DND-41 (cell line): Measurements from ENCODE around the gene RETNLB.

ENCODE experiments used
- EZH2 ChIP-seq: IDR thresholded peaks from 3 replicates; pipeline ENCODE4 v1.6.1; 2012; ENCODE audit warnings: borderline replicate concordance, low read depth, mild to moderate bottlenecking, moderate library complexity, low read length, inconsistent platforms; ENCODE audit not compliant: severe bottlenecking
- TF ChIP-seq, protein P1 (sequence below): IDR thresholded peaks from 2 replicates; pipeline ENCODE4 v1.5.1; 2012; ENCODE audit warnings: borderline replicate concordance, low read length, moderate library complexity, mild to moderate bottlenecking; ENCODE audit not compliant: poor library complexity, severe bottlenecking; ENCODE audit errors: extremely low read depth

DNA sequence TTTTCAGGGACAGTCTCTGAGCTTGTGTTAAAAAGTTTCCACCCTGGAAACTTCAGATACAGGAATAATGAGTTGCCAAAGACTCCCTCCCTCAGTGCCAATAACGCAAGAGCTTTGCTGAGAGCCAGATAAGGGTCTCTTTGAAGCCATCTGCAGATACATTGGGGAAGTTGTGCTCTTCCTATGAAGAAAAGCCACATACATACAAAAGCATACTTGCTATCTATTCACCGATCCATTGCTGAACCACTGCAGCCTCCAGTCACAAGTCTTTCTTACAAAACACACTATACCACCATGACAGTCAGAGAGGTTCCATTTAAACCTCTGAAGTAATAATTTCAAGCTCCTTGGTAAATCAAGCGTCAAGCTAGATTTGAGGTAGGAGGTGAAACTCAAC, 10.0 kb upstream of the RETNLB start:
- TF ChIP-seq, protein P1, sequence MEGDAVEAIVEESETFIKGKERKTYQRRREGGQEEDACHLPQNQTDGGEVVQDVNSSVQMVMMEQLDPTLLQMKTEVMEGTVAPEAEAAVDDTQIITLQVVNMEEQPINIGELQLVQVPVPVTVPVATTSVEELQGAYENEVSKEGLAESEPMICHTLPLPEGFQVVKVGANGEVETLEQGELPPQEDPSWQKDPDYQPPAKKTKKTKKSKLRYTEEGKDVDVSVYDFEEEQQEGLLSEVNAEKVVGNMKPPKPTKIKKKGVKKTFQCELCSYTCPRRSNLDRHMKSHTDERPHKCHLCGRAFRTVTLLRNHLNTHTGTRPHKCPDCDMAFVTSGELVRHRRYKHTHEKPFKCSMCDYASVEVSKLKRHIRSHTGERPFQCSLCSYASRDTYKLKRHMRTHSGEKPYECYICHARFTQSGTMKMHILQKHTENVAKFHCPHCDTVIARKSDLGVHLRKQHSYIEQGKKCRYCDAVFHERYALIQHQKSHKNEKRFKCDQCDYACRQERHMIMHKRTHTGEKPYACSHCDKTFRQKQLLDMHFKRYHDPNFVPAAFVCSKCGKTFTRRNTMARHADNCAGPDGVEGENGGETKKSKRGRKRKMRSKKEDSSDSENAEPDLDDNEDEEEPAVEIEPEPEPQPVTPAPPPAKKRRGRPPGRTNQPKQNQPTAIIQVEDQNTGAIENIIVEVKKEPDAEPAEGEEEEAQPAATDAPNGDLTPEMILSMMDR: no peak
- TF ChIP-seq EZH2: no peak
